Anterior cingulate cortex (tissue), 58 donors: ENCODE measurements around the gene AJM1.
A peak's percentile ranks its signal among the peaks of the same experiment; 100 is the strongest.
"Not testable (repeated sequence)": the region's sequence is repeated elsewhere in the genome, so short reads cannot be mapped to it uniquely, and the experiment has no call there.

ENCODE experiments used
- DNase-seq, 58 donors: peaks; one replicate each; lab custom pipeline; 2025; lab: John Stamatoyannopoulos, UW

The AJM1 gene

DNA sequence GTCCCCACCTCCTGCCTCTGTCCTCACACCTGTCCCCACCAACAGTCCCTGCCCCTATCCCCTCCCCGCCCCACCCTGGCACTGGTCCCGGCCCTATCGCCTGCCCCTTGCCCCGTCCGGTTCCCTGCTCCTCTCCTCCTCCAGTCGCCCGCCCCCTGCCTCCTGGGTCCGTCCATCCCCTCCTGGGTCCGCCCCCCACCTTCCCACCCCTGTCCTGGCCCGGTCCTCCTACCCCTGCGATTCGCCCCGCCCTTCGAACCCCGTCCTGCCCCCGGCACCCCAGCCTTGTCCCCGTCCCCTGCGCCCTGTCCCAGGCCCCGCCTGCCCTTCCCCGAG, 23.5 kb downstream of the AJM1 start:
- no peak for DNase-seq

DNA sequence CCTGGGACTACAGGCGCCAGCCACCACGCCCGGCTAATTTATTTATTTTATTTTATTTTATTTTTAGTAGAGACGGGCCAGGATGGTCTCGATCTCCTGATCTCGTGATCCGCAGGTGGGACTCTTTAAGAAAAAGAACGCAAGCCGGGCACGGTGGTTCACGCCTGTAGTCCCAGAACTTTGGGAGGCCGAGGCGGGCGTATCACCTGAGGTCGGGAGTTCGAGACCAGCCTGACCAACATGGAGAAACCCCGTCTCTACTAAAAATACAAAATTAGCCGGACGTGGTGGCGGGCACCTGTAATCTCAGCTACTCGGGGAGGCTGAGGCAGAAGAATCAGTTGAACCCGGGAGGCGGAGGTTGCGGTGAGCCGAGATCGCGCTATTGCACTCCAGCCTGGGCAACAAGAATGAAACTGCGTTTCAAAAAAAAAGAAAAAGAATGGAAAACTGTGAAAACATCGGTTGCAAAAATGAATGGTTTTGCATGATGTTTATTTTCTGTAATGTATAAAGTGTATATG, 24.7 kb downstream of the AJM1 start:
- not testable (repeated sequence) for DNase-seq

DNA sequence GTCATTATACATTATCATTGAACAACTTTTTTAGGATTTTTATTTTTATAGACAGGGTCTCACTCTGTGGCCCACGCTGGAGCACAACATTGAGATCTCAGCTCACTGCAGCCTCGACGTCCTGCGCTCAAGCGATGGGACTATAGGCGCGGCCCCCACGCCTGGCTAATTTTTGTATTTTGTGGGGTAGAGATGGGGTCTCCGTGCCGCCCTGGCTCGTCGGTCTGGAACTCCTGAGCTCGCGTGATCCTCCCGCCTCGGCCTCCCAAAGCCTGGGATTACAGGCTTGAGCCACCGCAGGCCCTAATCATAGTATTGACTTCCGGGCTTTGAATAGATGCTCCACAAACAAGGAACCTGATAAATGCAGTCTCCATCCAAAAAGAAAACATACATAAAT, 25.2 kb downstream of the AJM1 start:
- no peak for DNase-seq

DNA sequence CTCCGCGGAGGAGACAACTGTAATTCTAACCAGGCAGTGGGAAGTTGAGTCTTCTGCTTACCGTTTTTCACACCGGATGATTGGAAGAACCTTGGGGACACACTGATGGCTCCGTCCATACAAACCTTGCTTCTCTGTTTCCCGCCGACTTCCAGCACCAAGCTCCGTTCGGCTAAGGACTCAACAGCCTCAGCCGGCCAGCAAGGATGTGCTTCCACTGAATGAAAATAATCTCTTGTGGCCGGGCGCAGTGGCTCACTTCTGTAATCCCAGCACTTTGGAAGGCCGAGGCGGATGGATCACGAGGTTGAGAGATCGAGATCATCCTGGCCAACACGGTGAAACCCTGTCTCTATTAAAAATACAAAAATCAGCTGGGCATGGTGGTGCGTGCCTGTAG, 25.6 kb downstream of the AJM1 start:
- DNase-seq: no peak

DNA sequence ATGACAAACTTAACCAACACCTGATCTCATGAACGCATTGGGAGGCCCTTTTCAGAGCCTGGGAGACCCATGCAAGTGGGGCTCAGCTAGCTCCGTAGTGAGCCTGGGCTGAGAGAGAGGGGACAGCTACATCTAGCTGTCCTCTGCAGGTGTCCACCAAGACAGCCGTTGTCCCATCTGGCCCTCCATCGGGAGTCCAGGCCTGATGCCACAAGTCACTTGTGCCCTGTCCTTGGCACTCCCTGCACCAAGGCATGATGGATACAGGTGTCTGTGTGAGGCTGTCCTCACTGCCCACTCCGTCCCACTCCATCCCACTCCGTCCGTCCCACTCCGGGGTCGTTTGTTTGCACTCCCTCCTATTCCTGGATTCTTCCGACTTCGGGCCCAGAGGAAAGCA, 26.4 kb downstream of the AJM1 start:
- no peak for DNase-seq

DNA sequence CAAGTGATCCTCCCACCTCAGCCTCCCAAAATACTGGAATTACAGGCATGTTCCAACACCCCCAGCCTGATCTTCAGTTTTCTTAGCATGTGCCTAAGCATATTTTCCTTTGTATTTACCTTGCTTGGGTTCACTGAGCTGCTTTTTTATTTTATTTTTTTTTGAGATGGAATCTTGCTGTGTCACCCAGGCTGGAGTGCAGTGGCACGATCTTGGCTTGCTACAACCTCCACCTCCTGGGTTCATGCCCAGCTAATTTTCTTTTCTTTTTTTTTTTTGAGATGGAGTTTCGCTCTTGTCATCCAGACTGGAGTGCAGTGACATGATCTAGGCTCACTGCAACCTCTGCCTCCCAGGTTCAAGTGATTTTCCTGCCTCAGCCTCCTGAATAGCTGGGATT, 27.3 kb downstream of the AJM1 start:
- DNase-seq: not testable (repeated sequence)

DNA sequence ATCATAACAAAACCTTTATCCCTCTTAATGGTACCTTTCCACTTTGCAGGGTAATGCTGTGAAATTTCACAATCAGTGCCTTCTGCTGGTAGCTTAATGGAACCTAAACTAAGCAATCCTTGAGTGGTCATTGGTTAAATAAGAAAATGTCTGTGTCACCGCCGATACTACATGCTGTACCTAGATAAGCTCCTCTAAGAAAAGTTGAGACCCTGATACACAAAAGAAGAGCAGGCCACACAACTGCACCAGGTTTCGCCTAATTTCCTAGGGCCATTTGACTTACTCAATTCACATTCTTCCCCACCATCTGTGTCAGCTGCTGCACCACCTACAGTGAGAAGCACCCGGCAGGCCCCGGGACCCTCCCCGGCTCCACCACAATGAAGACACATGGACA, 32.9 kb downstream of the AJM1 start:
- DNase-seq: no peak

DNA sequence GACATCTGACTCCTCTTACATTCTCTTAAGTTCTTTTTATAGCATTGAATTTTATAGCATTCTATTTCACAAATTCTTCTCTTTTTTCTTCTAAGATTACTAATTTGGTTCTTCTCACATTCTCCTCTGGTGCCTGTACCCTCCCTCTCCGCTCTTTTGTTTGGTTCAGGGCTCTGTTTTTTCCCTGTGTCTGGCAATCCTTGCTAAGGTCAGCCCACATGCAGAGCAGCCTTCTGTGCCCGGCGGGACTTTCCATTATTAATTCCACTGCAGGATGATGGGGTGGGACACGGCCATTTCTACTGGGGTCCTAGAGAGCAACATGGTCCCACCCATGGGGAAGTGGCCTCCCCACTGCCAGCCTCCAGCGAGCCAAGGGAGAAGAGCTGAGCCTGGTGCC, 34.2 kb downstream of the AJM1 start:
- DNase-seq: no peak

DNA sequence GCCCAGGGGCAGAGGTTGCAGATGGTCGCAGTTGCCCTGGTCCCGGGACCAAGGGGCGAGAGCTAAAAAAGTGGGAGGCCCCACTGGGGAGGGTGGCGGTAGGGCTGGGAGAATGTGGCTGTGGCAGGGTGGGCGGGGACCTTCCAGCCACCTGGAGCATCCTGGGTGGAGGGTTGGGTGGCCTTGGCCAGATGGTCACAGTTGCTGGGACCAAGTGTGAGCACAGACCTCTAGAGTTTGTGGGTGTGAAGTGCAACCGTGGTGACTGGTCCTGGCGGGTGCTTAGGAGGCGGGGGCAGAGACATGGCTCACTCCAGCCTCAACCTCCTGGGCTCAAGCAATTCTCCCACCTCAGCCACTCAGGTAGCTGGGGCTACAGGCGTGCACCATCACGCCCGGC, 38.4 kb downstream of the AJM1 start:
- DNase-seq: no peak

DNA sequence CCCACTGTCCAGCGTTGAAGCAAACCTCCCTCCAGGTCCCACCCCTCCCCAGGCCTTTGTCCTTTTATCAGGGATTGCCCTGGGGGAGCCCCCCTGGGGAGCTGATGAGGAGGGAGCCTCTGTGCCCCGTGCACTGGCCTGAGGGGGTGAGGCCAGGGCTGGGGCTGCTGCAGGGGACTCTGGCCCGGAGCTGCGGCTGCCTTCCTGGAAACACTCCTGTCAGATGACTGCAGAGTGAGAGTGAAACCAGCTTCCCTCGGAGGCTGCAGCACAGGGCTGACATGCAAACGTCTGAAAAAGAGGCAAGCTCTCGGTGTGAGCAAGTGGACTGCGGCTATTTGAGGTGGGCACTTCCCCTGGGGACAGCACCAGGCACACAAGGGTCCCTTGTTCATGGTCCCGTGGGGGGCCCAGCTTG, 39.4 kb downstream of the AJM1 start:
- peak in 1 of 58 donors; percentile 8 for DNase-seq

DNA sequence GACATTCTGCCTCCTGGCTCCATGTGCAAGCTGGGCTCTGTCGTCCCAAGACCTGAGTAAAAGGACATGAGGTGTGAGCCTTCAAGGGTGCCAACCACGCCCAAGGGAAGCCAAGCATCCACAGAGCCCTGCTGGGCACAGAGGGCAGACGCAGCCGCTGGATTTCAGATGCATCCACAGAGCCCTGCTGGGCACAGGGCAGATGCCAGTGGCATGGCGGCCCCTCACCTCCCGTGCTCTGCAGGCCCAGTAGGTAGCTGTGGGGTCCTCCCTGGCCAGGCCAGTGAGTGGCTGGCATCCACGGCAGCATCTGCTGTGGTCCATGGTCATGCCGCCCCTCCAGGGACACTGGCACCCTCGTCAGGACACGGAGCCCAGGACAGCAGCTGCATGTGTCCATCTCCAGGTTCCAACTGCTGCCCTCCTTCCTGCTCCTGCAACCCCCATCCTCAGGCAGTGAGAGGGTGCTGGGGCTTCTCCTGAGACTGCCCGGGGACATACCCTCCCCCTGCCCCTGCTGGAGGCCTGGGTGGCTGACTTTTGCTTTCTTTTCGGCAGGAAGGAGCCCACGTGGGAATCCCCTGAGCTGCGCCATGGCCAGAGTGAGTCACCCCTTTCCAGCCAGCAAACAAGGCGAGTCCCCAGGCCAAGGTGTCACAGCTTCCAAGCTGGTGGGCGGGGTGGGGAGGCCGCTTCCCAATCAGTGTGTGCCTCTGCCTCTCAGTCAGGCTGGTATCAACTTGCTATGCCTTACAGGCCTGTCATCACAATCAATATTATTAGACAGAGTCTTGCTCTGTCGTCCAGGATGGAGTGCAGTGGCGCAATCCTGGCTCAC, 40.0 kb downstream of the AJM1 start:
- no peak for DNase-seq

DNA sequence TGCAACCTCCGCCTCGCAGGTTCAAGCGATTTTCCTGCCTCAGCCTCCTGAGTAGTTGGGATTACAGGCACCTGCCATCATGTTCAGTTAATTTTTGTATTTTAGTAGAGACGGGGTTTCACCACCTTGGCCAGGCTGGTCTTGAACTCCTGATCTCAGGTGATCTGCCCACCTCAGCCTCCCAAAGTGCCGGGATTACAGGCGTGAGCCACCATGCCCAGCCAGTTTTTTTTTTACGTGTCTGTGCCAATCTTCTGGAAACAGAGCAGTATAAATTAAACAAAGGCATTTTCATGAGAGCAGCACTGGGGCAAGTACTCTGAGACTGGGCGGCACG, 40.6 kb downstream of the AJM1 start:
- not testable (repeated sequence) for DNase-seq

DNA sequence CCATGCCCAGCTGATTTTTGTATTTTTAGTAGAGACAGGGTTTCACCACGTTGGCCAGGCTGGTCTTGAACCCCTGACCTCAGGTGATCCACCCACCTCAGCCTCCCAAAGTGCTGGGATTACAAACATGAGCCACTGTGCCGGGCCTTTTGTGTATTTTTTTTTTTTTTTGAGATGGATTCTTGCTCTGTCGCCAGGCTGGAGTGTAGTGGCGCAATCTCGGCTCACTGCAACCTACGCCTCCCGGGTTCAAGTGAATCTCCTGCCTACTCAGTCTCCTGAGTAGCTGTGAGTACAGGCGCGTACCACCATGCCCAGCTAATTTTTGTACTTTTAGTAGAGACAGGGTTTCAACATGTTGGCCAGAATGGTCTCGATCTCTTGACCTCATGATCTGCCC, 41.4 kb downstream of the AJM1 start:
- not testable (repeated sequence) for DNase-seq

DNA sequence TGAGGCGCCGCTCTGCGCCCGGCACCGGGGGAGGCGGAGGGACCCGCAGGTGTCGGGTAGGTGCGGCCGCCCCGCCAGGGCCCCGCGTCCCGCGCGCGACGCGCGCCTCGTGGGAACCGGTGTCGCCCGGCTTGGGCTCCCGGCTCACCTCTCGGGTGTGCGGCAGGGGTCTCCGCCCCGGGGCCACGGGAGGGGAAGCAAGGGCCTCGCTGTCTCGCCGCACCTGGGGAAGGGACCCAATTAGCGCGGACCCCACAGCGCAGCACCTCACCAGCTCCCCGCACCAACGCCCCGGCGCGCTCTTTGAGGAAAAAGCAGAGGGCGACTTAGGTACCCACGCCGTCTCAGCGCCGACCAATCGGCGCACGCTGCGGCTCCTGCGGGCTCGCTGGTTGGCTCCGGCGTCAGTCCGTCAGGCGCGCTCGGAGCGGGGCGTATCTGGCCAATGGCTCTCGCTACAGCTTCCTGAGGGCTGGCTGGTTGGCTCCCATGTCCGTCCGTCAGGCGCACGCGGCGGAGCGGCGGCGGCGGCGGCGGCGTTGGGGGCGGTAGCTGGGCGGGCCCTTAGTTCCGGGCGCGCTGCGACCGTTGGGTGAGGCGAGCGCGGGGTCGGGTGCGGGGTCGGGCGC, 43.8 kb downstream of the AJM1 start, which contains the start of gene TRAF2:
Gene TRAF2 (plus strand): TSS at position 567 of the 629 bp plus-strand sequence. CDS start 12,225 bp downstream, outside the sequence.
- DNase-seq: peak; percentile 65 to 99 (median 96)

DNA sequence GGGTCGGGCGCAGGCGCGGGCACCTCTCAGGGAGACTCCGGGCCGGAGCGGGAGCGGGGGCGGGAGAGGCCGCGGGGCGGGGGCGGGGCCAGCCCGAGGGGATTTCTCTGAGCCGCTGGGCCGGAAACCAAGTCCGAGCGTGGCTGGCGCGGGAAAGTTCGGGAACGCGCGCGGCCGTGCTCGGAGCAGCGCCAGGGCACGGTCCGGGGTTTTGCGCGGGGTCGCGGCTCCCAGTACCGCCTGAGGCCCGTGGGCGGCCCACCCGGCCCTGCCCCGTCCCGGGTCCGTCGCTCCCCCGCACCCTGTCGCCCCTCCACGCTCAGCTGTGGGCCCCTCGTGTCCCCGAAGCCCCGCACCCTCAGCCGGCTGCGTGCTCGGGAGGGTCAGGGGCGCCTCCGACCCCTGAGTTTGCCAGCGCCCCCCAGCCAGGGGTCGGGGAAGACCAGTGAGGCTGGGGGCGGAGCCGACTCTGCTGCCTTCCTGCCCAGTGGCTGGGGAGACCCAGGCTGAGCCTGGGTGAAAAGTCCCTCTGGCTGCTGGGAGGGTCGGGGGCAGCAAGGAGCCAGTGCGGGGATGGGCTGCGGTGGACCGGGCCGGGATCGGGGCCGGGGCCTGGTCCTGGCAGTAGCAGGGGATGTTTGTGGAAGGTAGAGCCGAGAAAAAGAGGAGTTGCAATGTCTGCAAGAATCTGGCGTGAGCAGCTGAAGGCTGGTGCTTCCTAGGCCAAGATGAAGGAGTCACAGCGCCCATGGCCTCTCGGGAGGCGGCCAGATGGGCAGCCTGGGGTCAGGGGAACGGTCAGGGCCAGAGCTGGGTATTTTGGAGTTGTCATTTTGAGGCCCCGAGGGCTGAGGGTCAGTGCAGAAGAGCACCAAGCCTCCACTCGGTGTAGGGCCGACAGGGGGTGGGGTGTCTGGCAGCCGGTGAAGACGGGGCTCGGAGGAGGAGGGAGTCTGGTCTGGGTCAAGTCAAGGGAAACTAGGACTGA, 44.6 kb downstream of the AJM1 start:
- DNase-seq: peak in 5 of 58 donors; percentile 7 to 72 (median 32)

DNA sequence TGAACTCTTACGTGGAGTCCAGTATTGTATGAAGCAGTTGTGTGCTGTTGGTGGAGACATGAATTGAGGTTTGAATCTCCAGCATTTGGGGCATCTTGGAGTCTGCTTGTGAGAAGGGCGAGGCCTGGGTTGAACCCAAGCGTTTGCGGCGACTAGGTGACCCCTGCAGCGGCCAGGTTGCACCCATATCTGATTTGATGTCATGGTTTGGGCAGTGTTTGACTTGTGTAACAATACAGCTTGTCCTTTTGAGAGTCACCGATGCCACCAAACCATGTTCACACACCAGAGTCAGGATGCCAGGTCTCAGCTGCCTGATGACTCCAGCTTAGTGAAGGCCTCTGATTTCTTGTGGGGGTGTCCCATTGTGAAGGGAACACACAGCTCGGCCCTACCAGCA, 46.2 kb downstream of the AJM1 start:
- DNase-seq: no peak

DNA sequence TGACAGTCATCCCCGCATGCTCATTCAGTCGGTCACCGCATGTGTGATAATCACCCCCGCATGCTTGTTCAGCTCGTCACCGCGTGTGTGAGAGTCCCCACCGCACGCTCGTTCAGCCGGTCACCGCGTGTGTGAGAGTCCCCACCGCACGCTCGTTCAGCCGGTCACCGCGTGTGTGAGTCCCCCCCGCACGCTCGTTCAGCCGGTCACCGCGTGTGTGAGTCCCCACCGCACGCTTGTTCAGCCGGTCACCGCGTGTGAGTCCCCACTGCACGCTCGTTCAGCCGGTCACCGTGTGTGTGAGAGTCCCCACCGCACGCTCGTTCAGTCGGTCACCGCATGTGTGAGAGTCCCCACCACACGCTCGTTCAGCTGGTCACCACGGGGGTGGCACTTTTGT, 47.6 kb downstream of the AJM1 start:
- no peak for DNase-seq

DNA sequence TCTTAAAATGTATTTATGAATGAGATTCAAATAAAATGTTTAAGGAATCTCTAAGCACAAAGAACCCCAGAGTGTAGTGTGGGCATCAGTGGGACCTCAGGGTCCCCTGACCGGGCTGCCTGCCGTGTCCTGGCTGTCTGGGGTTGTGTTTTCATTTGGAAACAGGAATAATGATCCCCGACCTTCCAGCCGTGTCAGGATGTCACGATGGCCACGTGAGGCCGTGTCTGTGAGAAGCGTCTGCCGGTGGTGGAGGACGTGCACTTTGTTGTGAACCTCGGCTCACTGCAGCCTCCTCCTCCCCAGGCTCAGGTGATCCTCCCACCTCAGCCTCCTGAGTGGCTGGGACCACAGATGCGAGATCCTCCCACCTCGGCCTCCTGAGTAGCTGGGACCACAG, 48.4 kb downstream of the AJM1 start:
- no peak for DNase-seq
